Natural killer cell treated with Interleukin-12 subunit alpha and Interleukin-12 subunit beta and Interleukin-15 and Interleukin-18, amount 100 ng/mL, for 72 hours (primary cell): Measurements from ENCODE around the gene RCN1. TPM values are rescaled to one million over a fixed set of nuclear protein-coding genes. Genes with fewer than 3 reads are reported as not detected.
A peak's percentile ranks its signal among the peaks of the same experiment; 100 is the strongest.

ENCODE experiments used
- ATAC-seq, 2 donors: fragments of 150-1000 bp; cut with Tn5 transposase in 1 of 2; sonication (Bioruptor Pico), chemical (Tn5 transposase) in 1 of 2; 2 replicates each; pipeline ENCODE4 v1.10.0; 2021
- DNase-seq: peaks from one replicate; pipeline ENCODE4 v3.0.0; 2022; ENCODE audit warnings: low spot score
- H3K27ac Mint-ChIP-seq, 2 donors: 1 replicate in 1 of 2; 2 replicates in 1 of 2; pipeline ENCODE4 v1.8.0; 2022; ENCODE audit warnings: mixed read lengths in 2 of 2, mild to moderate bottlenecking in 1 of 2, moderate library complexity in 1 of 2
- H3K27me3 Mint-ChIP-seq, 2 donors: 1 replicate in 1 of 2; 2 replicates in 1 of 2; pipeline ENCODE4 v1.8.0; 2022; ENCODE audit warnings: mixed read lengths in 2 of 2
- H3K36me3 Mint-ChIP-seq: one replicate; pipeline ENCODE4 v1.8.0; 2022; ENCODE audit warnings: mixed read lengths
- H3K4me1 Mint-ChIP-seq, 2 donors: 1 replicate in 1 of 2; 2 replicates in 1 of 2; pipeline ENCODE4 v1.8.0; 2022; ENCODE audit warnings: low read depth in 2 of 2, mixed read lengths in 2 of 2, mild to moderate bottlenecking in 1 of 2
- H3K4me3 Mint-ChIP-seq: one replicate; pipeline ENCODE4 v1.8.0; 2022; ENCODE audit warnings: mixed read lengths
- H3K9me3 Mint-ChIP-seq: 2 replicates; pipeline ENCODE4 v1.8.0; 2022; ENCODE audit warnings: mixed read lengths
- total RNA-seq, 2 donors: library from RNA; stranded (reverse); gene quantifications; one replicate each; pipeline ENCODE4 v1.2.3, GENCODE V29; 2022

Gene RCN1
- total RNA-seq, 2 donors from 2014 or later: 22.8 to 25.7 TPM

- Mint-ChIP-seq H3K36me3 (no peaks in the 10 kb centered on the region), H3K27me3 (peaks cover 11 to 28% of the 10 kb centered on the region in 2 donors), H3K9me3 (no peaks in the 10 kb centered on the region), H3K27ac (no peak overlapping the region), H3K4me1 (no peaks in the 10 kb centered on the region), H3K4me3 (no peak overlapping the region)
- ATAC-seq (no peak), DNase-seq (no peak)
Measured at GRCh38 chr11:32065865-32066629, 24.8 kb upstream of the RCN1 start.

GRCh38 chr11:32068134-32068870 is 22.6 kb upstream of the RCN1 start:
- DNase-seq: no peak
- Mint-ChIP-seq H3K27ac (no peak overlapping the region), H3K9me3 (no peaks in the 10 kb centered on the region), H3K4me3 (no peak overlapping the region), H3K27me3 (peaks cover 26 to 34% of the 10 kb centered on the region in 2 donors), H3K4me1 (no peaks in the 10 kb centered on the region), H3K36me3 (no peaks in the 10 kb centered on the region)
- ATAC-seq: no peak

- no peaks in the 10 kb centered on the region for H3K4me1 Mint-ChIP-seq
- H3K27ac Mint-ChIP-seq: no peak overlapping the region
- no peaks in the 10 kb centered on the region for H3K9me3 Mint-ChIP-seq
- H3K4me3 Mint-ChIP-seq: no peak overlapping the region
- no peak for ATAC-seq
- DNase-seq: no peak
- H3K27me3 Mint-ChIP-seq: peaks cover 26 to 29% of the 10 kb centered on the region in 2 donors
- H3K36me3 Mint-ChIP-seq: no peaks in the 10 kb centered on the region
Measured at GRCh38 chr11:32069361-32070058, 21.4 kb upstream of the RCN1 start.

GRCh38 chr11:32070692-32071091 is 20.2 kb upstream of the RCN1 start:
- ATAC-seq (no peak), DNase-seq (no peak)
- H3K4me3 Mint-ChIP-seq: no peak overlapping the region
- H3K27me3 Mint-ChIP-seq: peaks cover 26 to 32% of the 10 kb centered on the region in 2 donors
- H3K36me3 Mint-ChIP-seq: no peaks in the 10 kb centered on the region
- no peaks in the 10 kb centered on the region for H3K4me1 Mint-ChIP-seq
- no peaks in the 10 kb centered on the region for H3K9me3 Mint-ChIP-seq
- no peak overlapping the region for H3K27ac Mint-ChIP-seq

GRCh38 chr11:32071811-32072210 is 19.1 kb upstream of the RCN1 start:
- no peaks in the 10 kb centered on the region for H3K4me1 Mint-ChIP-seq
- no peak for ATAC-seq
- H3K4me3 Mint-ChIP-seq: no peak overlapping the region
- H3K36me3 Mint-ChIP-seq: peaks cover 5% of the 10 kb centered on the region
- H3K27ac Mint-ChIP-seq: no peak overlapping the region
- no peaks in the 10 kb centered on the region for H3K9me3 Mint-ChIP-seq
- DNase-seq: no peak
- H3K27me3 Mint-ChIP-seq: peaks cover 28 to 31% of the 10 kb centered on the region in 2 donors

GRCh38 chr11:32072872-32073643 is 17.8 kb upstream of the RCN1 start:
- no peak for DNase-seq
- no peak for ATAC-seq
- H3K4me1 Mint-ChIP-seq: no peaks in the 10 kb centered on the region
- peaks cover 14% of the 10 kb centered on the region for H3K36me3 Mint-ChIP-seq
- H3K9me3 Mint-ChIP-seq: no peaks in the 10 kb centered on the region
- H3K4me3 Mint-ChIP-seq: no peak overlapping the region
- H3K27ac Mint-ChIP-seq: no peak overlapping the region
- H3K27me3 Mint-ChIP-seq: peaks cover 36 to 38% of the 10 kb centered on the region in 2 donors

- peaks cover 14% of the 10 kb centered on the region for H3K36me3 Mint-ChIP-seq
- H3K4me3 Mint-ChIP-seq: no peak overlapping the region
- DNase-seq (no peak), ATAC-seq (no peak)
- peaks cover 30 to 38% of the 10 kb centered on the region in 2 donors for H3K27me3 Mint-ChIP-seq
- H3K27ac Mint-ChIP-seq: no peak overlapping the region
- no peaks in the 10 kb centered on the region for H3K9me3 Mint-ChIP-seq
- no peaks in the 10 kb centered on the region for H3K4me1 Mint-ChIP-seq
Measured at GRCh38 chr11:32073644-32074026, 17.2 kb upstream of the RCN1 start.

GRCh38 chr11:32079553-32079952 is 11.3 kb upstream of the RCN1 start:
- no peak overlapping the region for H3K27ac Mint-ChIP-seq
- H3K4me1 Mint-ChIP-seq: peaks cover 0 to 3% of the 10 kb centered on the region in 2 donors
- DNase-seq: no peak
- H3K27me3 Mint-ChIP-seq: peaks cover 11 to 23% of the 10 kb centered on the region in 2 donors
- H3K4me3 Mint-ChIP-seq: no peak overlapping the region
- H3K36me3 Mint-ChIP-seq: peaks cover 14% of the 10 kb centered on the region
- H3K9me3 Mint-ChIP-seq: no peaks in the 10 kb centered on the region
- no peak for ATAC-seq

- Mint-ChIP-seq H3K9me3 (no peaks in the 10 kb centered on the region), H3K27me3 (peaks cover 5 to 23% of the 10 kb centered on the region in 2 donors), H3K36me3 (peaks cover 14% of the 10 kb centered on the region), H3K4me1 (peaks cover 0 to 3% of the 10 kb centered on the region in 2 donors), H3K4me3 (no peak overlapping the region), H3K27ac (no peak overlapping the region)
- no peak for DNase-seq
- ATAC-seq: no peak
Measured at GRCh38 chr11:32080361-32080980, 10.4 kb upstream of the RCN1 start.

GRCh38 chr11:32081129-32081641 is 9.7 kb upstream of the RCN1 start:
- DNase-seq (no peak), ATAC-seq (peak in 1 of 2 donors; percentile 67)
- Mint-ChIP-seq H3K9me3 (no peaks in the 10 kb centered on the region), H3K4me1 (peaks cover 0 to 3% of the 10 kb centered on the region in 2 donors), H3K4me3 (no peak overlapping the region), H3K27ac (no peak overlapping the region), H3K36me3 (peaks cover 13% of the 10 kb centered on the region), H3K27me3 (peaks cover 5 to 22% of the 10 kb centered on the region in 2 donors)

GRCh38 chr11:32081901-32082300 is 9.0 kb upstream of the RCN1 start:
- Mint-ChIP-seq H3K27ac (no peak overlapping the region), H3K9me3 (no peaks in the 10 kb centered on the region), H3K27me3 (peaks cover 8 to 26% of the 10 kb centered on the region in 2 donors), H3K4me3 (no peak overlapping the region), H3K36me3 (peaks cover 9% of the 10 kb centered on the region), H3K4me1 (peaks cover 0 to 3% of the 10 kb centered on the region in 2 donors)
- DNase-seq: no peak
- ATAC-seq: no peak

GRCh38 chr11:32082346-32082986 is 8.4 kb upstream of the RCN1 start:
- Mint-ChIP-seq H3K4me3 (no peak overlapping the region), H3K36me3 (peaks cover 4% of the 10 kb centered on the region), H3K27ac (no peak overlapping the region), H3K9me3 (no peaks in the 10 kb centered on the region), H3K4me1 (peaks cover 2 to 3% of the 10 kb centered on the region in 2 donors), H3K27me3 (peaks cover 9 to 26% of the 10 kb centered on the region in 2 donors)
- DNase-seq: no peak
- ATAC-seq: no peak
